Measurements from ENCODE around the gene TMEM82. TPM values are rescaled to one million over a fixed set of nuclear protein-coding genes. Genes with fewer than 3 reads are reported as not detected.

Gene TMEM82
- total RNA-seq, 1 donor, result not detected

DNA sequence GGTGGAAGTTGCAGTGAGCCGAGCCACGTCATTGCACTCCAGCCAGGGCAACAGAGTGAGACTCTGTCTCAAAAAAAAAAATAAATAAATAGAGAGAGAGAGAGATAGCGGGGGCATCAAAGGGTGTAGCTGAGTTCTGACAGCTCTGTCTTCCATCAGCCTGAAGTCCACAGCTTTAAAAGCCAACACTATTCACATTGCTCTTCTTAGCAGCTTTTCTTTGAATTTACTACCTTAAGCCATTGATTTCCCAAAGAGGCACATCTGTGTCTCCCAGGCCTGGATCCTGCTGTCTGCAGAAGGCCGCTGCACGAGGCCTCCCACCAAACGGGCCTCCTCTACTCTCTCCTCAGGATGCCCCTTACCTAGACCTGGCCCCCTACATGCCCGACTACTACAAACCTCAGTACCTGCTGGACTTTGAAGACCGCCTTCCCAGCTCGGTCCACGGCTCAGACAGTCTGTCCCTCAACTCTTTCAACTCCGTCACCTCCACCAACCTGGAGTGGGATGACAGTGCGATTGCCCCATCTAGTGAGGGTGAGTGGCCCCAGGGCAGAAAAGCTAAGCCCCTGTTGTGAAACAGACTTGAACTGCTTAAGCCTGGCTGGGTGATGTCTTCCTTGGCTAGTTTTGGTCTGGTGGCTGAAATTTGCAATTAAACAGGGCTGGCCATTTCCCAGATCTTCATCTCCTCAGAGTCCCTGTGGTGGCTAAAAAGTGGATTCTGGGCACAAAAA is 22.7 kb upstream of the TMEM82 start:
- TF ChIP-seq, protein P1, sequence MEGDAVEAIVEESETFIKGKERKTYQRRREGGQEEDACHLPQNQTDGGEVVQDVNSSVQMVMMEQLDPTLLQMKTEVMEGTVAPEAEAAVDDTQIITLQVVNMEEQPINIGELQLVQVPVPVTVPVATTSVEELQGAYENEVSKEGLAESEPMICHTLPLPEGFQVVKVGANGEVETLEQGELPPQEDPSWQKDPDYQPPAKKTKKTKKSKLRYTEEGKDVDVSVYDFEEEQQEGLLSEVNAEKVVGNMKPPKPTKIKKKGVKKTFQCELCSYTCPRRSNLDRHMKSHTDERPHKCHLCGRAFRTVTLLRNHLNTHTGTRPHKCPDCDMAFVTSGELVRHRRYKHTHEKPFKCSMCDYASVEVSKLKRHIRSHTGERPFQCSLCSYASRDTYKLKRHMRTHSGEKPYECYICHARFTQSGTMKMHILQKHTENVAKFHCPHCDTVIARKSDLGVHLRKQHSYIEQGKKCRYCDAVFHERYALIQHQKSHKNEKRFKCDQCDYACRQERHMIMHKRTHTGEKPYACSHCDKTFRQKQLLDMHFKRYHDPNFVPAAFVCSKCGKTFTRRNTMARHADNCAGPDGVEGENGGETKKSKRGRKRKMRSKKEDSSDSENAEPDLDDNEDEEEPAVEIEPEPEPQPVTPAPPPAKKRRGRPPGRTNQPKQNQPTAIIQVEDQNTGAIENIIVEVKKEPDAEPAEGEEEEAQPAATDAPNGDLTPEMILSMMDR (IDR thresholded peaks at IDR 0.05; ENCODE audit: insufficient read depth, low read depth, low read length), result no peak
- DNase-seq (ENCODE audit: low read depth), result peak; percentile 53
- no peak overlapping the region for H3K4me3 ChIP-seq (ENCODE audit: low read depth, low read length)

DNA sequence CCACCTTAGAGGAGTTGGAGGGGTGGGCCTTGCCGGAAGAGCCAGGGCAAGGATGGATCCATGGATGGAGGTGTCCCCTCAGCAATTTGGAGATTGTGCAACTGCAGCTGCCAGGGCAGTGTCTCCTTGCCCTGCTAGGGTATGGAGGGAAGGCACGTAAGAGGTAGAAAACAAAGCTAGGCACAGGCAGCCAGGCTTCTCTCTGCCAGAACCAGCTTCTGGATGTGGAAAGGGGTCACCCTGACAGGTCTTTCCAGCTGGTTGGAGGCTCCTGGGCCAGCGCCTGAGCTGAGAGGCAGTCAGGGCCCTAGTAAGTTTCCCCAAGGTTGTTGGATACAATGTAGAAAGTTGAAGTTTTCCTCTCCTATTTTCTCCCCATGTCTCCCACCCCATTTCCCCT is 21.4 kb upstream of the TMEM82 start:
- DNase-seq (ENCODE audit: low read depth), result no peak
- TF ChIP-seq, protein P1 (IDR thresholded peaks at IDR 0.05; ENCODE audit: insufficient read depth, low read depth, low read length), result no peak

DNA sequence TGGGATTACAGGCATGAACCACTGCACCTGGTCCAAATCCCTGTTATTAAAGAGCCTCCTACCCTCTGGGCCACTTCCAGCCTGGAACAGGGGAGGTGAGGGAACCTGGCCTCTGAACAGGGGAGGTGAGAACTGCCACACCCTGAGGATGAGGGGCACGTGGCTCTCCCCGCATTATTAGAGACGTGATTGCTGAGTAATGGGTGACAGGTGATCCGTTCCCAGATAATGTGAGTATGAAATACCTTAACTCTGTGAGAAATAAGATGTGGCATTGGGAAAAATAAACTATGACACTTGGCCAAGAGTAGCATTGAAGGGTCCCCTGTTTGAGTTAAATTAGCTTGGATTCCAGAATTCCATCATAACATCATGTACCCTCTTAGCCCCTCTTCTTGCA is 19.9 kb upstream of the TMEM82 start:
- TF ChIP-seq, protein P1 (IDR thresholded peaks at IDR 0.05; ENCODE audit: insufficient read depth, low read depth, low read length), result no peak
- DNase-seq (ENCODE audit: low read depth), result no peak

More for the DNA sequence above, 21.4 kb upstream of the TMEM82 start:
- no peak overlapping the region for H3K4me3 ChIP-seq (ENCODE audit: low read depth, low read length)

DNA sequence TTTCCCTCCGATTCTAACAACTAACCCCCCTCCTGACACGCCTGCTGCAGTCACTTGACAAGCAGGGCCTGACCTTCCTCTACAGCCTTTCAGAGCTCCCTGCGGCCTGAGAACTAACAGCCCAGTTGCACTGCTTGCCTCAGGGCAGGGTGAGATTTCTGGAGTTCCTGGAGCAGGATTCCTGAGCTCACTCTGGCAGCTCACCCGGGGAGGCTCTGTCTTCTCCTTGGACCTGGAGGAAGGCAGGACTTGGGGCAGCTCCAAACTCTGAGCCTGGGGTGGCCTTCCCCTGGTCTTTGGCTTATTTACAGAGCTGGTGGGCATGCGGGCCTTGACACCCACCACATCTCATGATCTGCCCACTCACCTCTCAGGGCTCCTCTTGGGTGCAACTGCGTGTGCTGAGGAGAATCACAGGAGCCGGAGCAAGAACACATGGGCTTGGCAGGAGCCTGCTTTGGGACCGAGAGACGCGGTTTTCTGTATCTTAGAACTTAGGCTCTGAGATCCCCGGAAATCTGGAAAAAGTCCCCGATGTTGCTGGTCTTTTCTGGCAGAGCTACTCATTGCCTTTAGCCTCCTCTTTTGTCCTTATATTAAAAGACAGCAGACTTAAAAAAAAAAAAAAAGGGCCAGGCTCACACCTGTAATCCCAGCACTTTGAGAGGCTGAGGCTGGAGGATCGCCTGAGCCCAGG is 19.3 kb upstream of the TMEM82 start:
- DNase-seq (ENCODE audit: low read depth), result peak; percentile 27
- TF ChIP-seq, protein P1 (IDR thresholded peaks at IDR 0.05; ENCODE audit: insufficient read depth, low read depth, low read length), result no peak
- H3K4me3 ChIP-seq (ENCODE audit: low read depth, low read length), result no peak overlapping the region

More for the DNA sequence above, 19.9 kb upstream of the TMEM82 start:
- H3K4me3 ChIP-seq (ENCODE audit: low read depth, low read length), result no peak overlapping the region

DNA sequence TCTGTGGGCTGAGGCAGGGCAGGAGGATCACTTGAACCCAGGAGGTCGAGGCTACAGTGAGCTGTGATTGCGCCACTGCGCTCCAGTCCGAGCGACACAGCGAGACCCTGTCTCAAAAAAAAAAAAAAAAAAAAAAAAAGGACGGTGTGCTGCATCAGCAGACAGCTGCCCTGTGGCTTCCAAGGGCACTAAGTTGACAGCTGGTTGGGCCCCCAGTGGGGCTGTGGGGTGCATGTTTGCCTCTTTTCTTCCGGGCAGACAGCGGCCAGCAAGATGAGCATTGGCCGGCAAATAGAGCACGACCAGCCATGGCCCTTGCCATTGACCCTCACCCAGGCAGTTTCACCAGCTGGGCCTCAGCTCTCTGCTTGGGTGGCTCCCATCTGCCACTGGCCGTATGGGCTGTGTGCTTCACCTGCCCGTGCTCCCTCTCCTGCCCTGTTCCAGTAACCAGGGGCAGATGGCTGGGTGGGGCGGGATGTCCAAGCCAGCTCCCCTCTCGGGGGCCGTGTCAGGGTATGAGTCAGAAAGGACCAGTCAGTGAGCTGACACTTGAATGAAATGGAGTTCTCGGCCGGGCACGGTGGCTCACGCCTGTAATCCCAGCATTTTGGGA is 18.6 kb upstream of the TMEM82 start:
- DNase-seq (ENCODE audit: low read depth), result no peak
- TF ChIP-seq, protein P1 (IDR thresholded peaks at IDR 0.05; ENCODE audit: insufficient read depth, low read depth, low read length), result no peak
- no peak overlapping the region for H3K4me3 ChIP-seq (ENCODE audit: low read depth, low read length)

DNA sequence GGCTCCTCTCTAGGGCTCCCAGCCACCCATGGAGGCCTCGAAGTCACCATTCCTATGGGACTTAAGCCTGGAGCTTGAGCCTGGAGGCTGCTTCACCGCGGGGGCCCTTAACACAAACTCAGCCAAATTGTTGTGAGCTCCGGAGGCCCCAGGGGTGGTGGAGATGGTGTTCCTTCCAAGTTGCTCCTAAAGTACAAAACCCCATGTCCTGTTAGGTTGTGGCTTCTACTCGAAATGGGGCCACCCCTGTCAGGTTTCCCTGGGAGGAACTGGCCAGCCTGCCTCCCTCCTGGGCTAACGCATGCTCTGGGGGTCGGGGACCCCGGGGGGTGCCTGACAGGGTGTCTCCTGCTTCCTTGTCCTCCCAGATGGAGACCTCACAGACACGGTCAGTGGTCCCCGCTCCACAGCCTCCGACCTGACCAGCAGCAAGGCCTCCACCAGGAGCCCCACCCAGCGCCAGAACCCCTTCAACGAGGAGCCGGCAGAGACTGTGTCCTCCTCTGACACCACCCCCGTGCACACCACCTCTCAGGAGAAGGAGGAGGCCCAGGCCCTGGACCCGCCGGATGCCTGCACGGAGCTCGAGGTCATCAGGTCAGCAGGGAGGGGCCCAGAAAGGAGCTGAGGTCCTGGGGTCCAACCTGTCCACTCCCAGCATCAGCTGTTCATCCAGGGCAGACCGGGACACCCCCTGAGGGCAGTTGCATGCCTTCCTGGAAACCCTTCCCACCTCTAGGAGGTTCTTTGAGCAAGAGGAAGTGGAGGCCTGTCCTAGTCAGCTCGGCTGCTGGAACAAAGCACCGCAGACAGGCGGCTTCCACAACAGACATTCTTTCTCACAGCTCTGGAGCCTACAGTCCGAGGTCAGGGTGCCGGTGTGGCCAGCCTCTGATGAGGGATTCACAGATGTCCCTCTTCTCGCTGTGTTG is 17.1 kb upstream of the TMEM82 start:
- DNase-seq (ENCODE audit: low read depth), result peak; percentile 22
- TF ChIP-seq, protein P1 (IDR thresholded peaks at IDR 0.05; ENCODE audit: insufficient read depth, low read depth, low read length), result no peak
- no peak overlapping the region for H3K4me3 ChIP-seq (ENCODE audit: low read depth, low read length)
